K562 (cell line): Measurements from ENCODE around the gene SP6. TPM values are rescaled to one million over a fixed set of nuclear protein-coding genes. Genes with fewer than 3 reads are reported as not detected.

ENCODE experiments used
- ATAC-seq: fragments of 200-7000 bp; cut with Tn5 transposase; 3 replicates; pipeline ENCODE4 v1.9.1; 2020; ENCODE audit warnings: moderate library complexity
- BruUV-seq: library from RNA; stranded (reverse); fragments of 400-500 nt; replicated peaks from 2 replicates; lab custom pipeline; 2021; lab: Mats Ljungman, UMichigan
- CTCF ChIA-PET: fragments of 300-600 bp; formaldehyde crosslinking; extraction: SDS; loops from one replicate; lab custom pipeline; 2021; ENCODE audit warnings: low intra/inter-chr PET ratio; lab: Yijun Ruan, JAX
- POLR2A ChIA-PET: fragments of 300-600, 350-650 bp; sonication (Branson Sonifier 250); formaldehyde crosslinking; extraction: SDS; loops from one replicate; lab custom pipeline; 2021; ENCODE audit warnings: antibody characterized with exemption, inconsistent platforms; lab: Yijun Ruan, JAX
- DNase-seq, 4 experiments: peaks; one replicate each; pipeline versions ENCODE4 v3.0.0 to v3.0.0-alpha.2; 2011 to 2018; ENCODE audit warnings: low spot score in 3 of 4, mixed read lengths in 3 of 4; ENCODE audit errors: extremely low read depth in 1 of 4
- FAIRE-seq: peaks from 2 replicates; lab custom pipeline; 2011; peaks lifted over from hg19 to GRCh38; lab: Jason Lieb, UNC
- H2AFZ ChIP-seq: 2 replicates; pipeline ENCODE4 v1.6.0; 2011; ENCODE audit warnings: low read depth, low read length, control low read depth, inconsistent platforms
- H3K27ac ChIP-seq: fragments of 200-600 bp; 3 replicates; pipeline ENCODE4 v1.8.0; 2011; ENCODE audit warnings: low read depth, mild to moderate bottlenecking, control low read depth, inconsistent platforms, low read length, moderate library complexity, mixed read lengths; ENCODE audit errors: extremely low read depth
- H3K27me3 ChIP-seq, 2 experiments: fragments of 300-600 bp in 1 of 2; 2 replicates in 1 of 2; 3 replicates in 1 of 2; pipeline versions ENCODE4 v1.6.0 to v1.8.0; 2011; ENCODE audit warnings: inconsistent platforms in 2 of 2, low read length in 2 of 2, mild to moderate bottlenecking in 1 of 2, mixed read lengths in 1 of 2, moderate library complexity in 1 of 2; ENCODE audit not compliant: control insufficient read depth in 2 of 2, insufficient read depth in 2 of 2
- H3K36me3 ChIP-seq: fragments of 300-600 bp; 3 replicates; pipeline ENCODE4 v1.8.0; 2011; ENCODE audit warnings: mild to moderate bottlenecking, low read length, inconsistent platforms; ENCODE audit not compliant: control insufficient read depth, insufficient read depth
- H3K4me1 ChIP-seq, 2 experiments: fragments of 200-600 bp in 1 of 2; replicated peaks in 1 of 2; 2 replicates in 1 of 2; 3 replicates in 1 of 2; pipeline versions ENCODE4 v1.5.1 to v1.8.0; 2011; ENCODE audit warnings: inconsistent platforms in 2 of 2, low read length in 2 of 2, mild to moderate bottlenecking in 1 of 2, mixed read lengths in 1 of 2, moderate library complexity in 1 of 2; ENCODE audit not compliant: control insufficient read depth in 2 of 2, insufficient read depth in 2 of 2
- H3K4me2 ChIP-seq: 2 replicates; pipeline ENCODE4 v1.6.1; 2011; ENCODE audit warnings: low read length, control low read depth, inconsistent platforms, mixed read lengths; ENCODE audit not compliant: insufficient read depth
- H3K4me3 ChIP-seq: fragments of 200-600 bp; sonication (generic), shearing (Covaris generic); 2 replicates; pipeline ENCODE4 v1.5.1; 2016; ENCODE audit warnings: control low read depth, inconsistent platforms
- H3K79me2 ChIP-seq: fragments of 200-600 bp; 3 replicates; pipeline ENCODE4 v1.8.0; 2011; ENCODE audit warnings: low read length, inconsistent platforms; ENCODE audit not compliant: control insufficient read depth, insufficient read depth
- H3K9ac ChIP-seq, 2 experiments: 2 replicates each; pipeline versions ENCODE4 v1.6.0 to v1.6.1; 2011; ENCODE audit warnings: low read depth in 2 of 2, low read length in 2 of 2, control low read depth in 1 of 2, inconsistent platforms in 1 of 2, mild to moderate bottlenecking in 1 of 2, mixed read lengths in 1 of 2; ENCODE audit not compliant: insufficient read depth in 1 of 2
- H3K9me1 ChIP-seq: one replicate; pipeline ENCODE4 v1.6.0; 2011; ENCODE audit warnings: inconsistent platforms, mild to moderate bottlenecking, low read length, moderate library complexity; ENCODE audit not compliant: control insufficient read depth, insufficient read depth
- H3K9me3 ChIP-seq: replicated peaks from 2 replicates; pipeline ENCODE4 v1.5.1; 2011; ENCODE audit warnings: low read depth, low read length, inconsistent platforms; ENCODE audit not compliant: control insufficient read depth, insufficient read depth
- H4K20me1 ChIP-seq: replicated peaks from 2 replicates; pipeline ENCODE4 v1.6.1; 2011; ENCODE audit warnings: low read length, inconsistent platforms, mixed read lengths; ENCODE audit not compliant: control insufficient read depth, insufficient read depth
- ASH1L ChIP-seq: fragments of 450-650 bp; IDR thresholded peaks from 2 replicates; pipeline ENCODE4 v1.6.1; 2018; ENCODE audit warnings: borderline replicate concordance, mild to moderate bottlenecking, low read depth; ENCODE audit not compliant: partially characterized antibody
- BCOR ChIP-seq: fragments of 450-650 bp; IDR thresholded peaks from 2 replicates; pipeline ENCODE4 v1.6.1; 2016
- EZH2 ChIP-seq: IDR thresholded peaks from 2 replicates; pipeline ENCODE4 v1.6.1; 2012; ENCODE audit warnings: low read depth, mild to moderate bottlenecking, inconsistent platforms, low read length, borderline replicate concordance
- HLTF ChIP-seq: fragments of 450-650 bp; IDR thresholded peaks from 2 replicates; pipeline ENCODE4 v1.6.1; 2016
- MXD1 ChIP-seq: fragments of 250-450 bp; sonication (Bioruptor Pico); IDR thresholded peaks from 2 replicates; pipeline ENCODE4 v1.8.0; 2021; ENCODE audit warnings: borderline replicate concordance, mild to moderate bottlenecking, moderate library complexity; ENCODE audit not compliant: poor library complexity, severe bottlenecking
- ZNF280B ChIP-seq: fragments of 250-450 bp; sonication (Bioruptor Pico); IDR thresholded peaks from 2 replicates; pipeline ENCODE4 v1.5.1; 2021; ENCODE audit warnings: mild to moderate bottlenecking
- ZNF41 ChIP-seq: fragments of 250-450 bp; sonication (Bioruptor Pico); conservative IDR thresholded peaks from 2 replicates; pipeline ENCODE4 v1.4.0; 2020; ENCODE audit warnings: mild to moderate bottlenecking
- ZNF699 ChIP-seq: fragments of 250-450 bp; sonication (Bioruptor Pico); IDR thresholded peaks from 2 replicates; pipeline ENCODE4 v1.8.0; 2021; ENCODE audit warnings: mild to moderate bottlenecking, moderate library complexity; ENCODE audit not compliant: insufficient replicate concordance
- WGBS: fragments of 100-300 bp; shearing (Covaris generic); methylation state at CpG from one replicate; pipeline ENCODE4 v1.1.6; 2016; ENCODE audit warnings: low coverage, mixed read lengths; ENCODE audit not compliant: insufficient coverage; ENCODE audit errors: missing lambda C conversion rate; 5-methylcytosine and 5-hydroxymethylcytosine counted together
- in situ Hi-C: fragments of 300-500 bp; cut with MboI; formaldehyde crosslinking; loops from 4 replicates; pipeline ENCODE4 v1.15.0; 2018; ENCODE audit warnings: inconsistent platforms, mixed read lengths
- intact Hi-C: fragments of 100-400 bp; cut with micrococcal nuclease; formaldehyde crosslinking; loops from 2 replicates; pipeline ENCODE4 v1.14.2; 2022
- polyA plus RNA-seq, 8 experiments: library from polyadenylated mRNA; depleted of rRNA in 4 of 8; stranded (reverse) in 5 of 8; unstranded in 3 of 8; fragments of >200 nt; fragmentation: Nextera tagmentation in 2 of 8; fragmentation: Illumina TruSeq in 1 of 8; extraction: Ambion mirVana in 2 of 8; extraction: Trizol in 1 of 8; gene quantifications; 2 replicates each; pipeline versions ENCODE4 v1.2.1 to v1.2.3, GENCODE V29; 2011 to 2014; ENCODE audit warnings: inconsistent platforms in 1 of 8, missing spikeins in 1 of 8
- total RNA-seq, 7 experiments: library from RNA; depleted of rRNA in 6 of 7; stranded (reverse); fragments of >200 nt in 6 of 7; fragmentation: Illumina TruSeq in 2 of 7; extraction: Trizol in 2 of 7; gene quantifications; 2 replicates each; pipeline versions ENCODE4 v1.2.1 to v1.2.3, GENCODE V29; 2011 to 2021; ENCODE audit warnings: low replicate concordance in 1 of 7

The SP6 gene
- total and polyA plus RNA-seq, 9 of the 15 experiments (the other 6 are each of a cell fraction or from before 2014, with no cell fraction given) = 0.11 to 7.9 (median 2.2) TPM

- intact Hi-C loops (no loop called here), in situ Hi-C loops (no loop called here)
- CTCF ChIA-PET = no interaction called here
- Histone ChIP-seq H3K36me3 (peaks cover 27% of the 10 kb centered on the region; the same call in 1 of the 3 replicates), H4K20me1 (0 out of 2 replicates have a peak, but pooled peaks cover 4% of the 10 kb centered on the region), H3K4me1 (peaks cover 22 to 39% of the 10 kb centered on the region in 2 experiments), H3K9me1 (peaks cover 6% of the 10 kb centered on the region), H3K4me2 (no peak overlapping the region), H3K9me3 (no peaks in the 10 kb centered on the region), H3K79me2 (no peaks in the 10 kb centered on the region), H3K4me3 (no peak overlapping the region), H2AFZ (no peak overlapping the region), H3K9ac (0 out of 4 replicates have a peak overlapping the region, but pooled peaks of 1 of the 2 experiments have one; percentile 29), H3K27ac (no peak overlapping the region), H3K27me3 (peaks cover 0 to 7% of the 10 kb centered on the region in 2 experiments; a peak in 2 of 5 replicates)
- 80% methylated on average over 15 of the region's 20 CpGs for WGBS
- ATAC-seq = no peak
- BruUV-seq = no TSS peak
- no peak for DNase-seq
- POLR2A ChIA-PET = interaction anchor here (0.6 kb wide), 1 partner anchor 70 kb away, joined by 3 read pairs; no protein-coding TSS in a partner anchor
- TF ChIP-seq EZH2 (no peak), BCOR (no peak), MXD1 (CRISPR knock-in tag) (no peak), ZNF699 (CRISPR knock-in tag) (no peak), ASH1L (no peak), HLTF (no peak), ZNF280B (CRISPR knock-in tag) (no peak), ZNF41 (CRISPR knock-in tag) (no peak)
- no peak for FAIRE-seq
Measured at GRCh38 chr17:47808036-47808829, 42.7 kb downstream of the SP6 start.
